NCI-H146 treated with DMSO at 0.1 percent for 48 hours (cell line): Measurements from ENCODE around the gene CISD1.
"Not testable (repeated sequence)": the region's sequence is repeated elsewhere in the genome, so short reads cannot be mapped to it uniquely, and the experiment has no call there.

ENCODE experiments used
- DNase-seq: peaks from one replicate; lab custom pipeline; 2025; ENCODE audit not compliant: unreplicated experiment; lab: John Stamatoyannopoulos, UW

Gene CISD1

GRCh38 chr10:58268946-58269781 lies at the start of gene CISD1:
Gene CISD1, plus strand, starts transcription at chr10:58269162. Its CDS starts 112 bp downstream, at chr10:58269274.
- DNase-seq, result peak; percentile 95

- no peak for DNase-seq
Measured at GRCh38 chr10:58219875-58220274, 49.1 kb upstream of the CISD1 start.

GRCh38 chr10:58220769-58221451 lies 48.1 kb upstream of the CISD1 start:
- no peak for DNase-seq

GRCh38 chr10:58225654-58226053 lies 43.3 kb upstream of the CISD1 start:
- DNase-seq, result no peak

- not testable (repeated sequence) for DNase-seq
Measured at GRCh38 chr10:58229856-58230255, 39.1 kb upstream of the CISD1 start.

GRCh38 chr10:58237014-58237834 lies 31.7 kb upstream of the CISD1 start:
- no peak for DNase-seq

- DNase-seq, result no peak
Measured at GRCh38 chr10:58239561-58240169, 29.3 kb upstream of the CISD1 start.

GRCh38 chr10:58240531-58240930 lies 28.4 kb upstream of the CISD1 start:
- no peak for DNase-seq

- DNase-seq, result no peak
Measured at GRCh38 chr10:58241346-58241745, 27.6 kb upstream of the CISD1 start.

- no peak for DNase-seq
Measured at GRCh38 chr10:58243269-58243668, 25.7 kb upstream of the CISD1 start.

- not testable (repeated sequence) for DNase-seq
Measured at GRCh38 chr10:58243801-58244200, 25.2 kb upstream of the CISD1 start.

GRCh38 chr10:58244242-58244641 lies 24.7 kb upstream of the CISD1 start:
- not testable (repeated sequence) for DNase-seq

- DNase-seq, result not testable (repeated sequence)
Measured at GRCh38 chr10:58244666-58245065, 24.3 kb upstream of the CISD1 start.

GRCh38 chr10:58253184-58253583 lies 15.8 kb upstream of the CISD1 start:
- DNase-seq, result no peak

GRCh38 chr10:58254644-58255043 lies 14.3 kb upstream of the CISD1 start:
- DNase-seq, result no peak

GRCh38 chr10:58256013-58256780 lies 12.8 kb upstream of the CISD1 start:
- not testable (repeated sequence) for DNase-seq

- no peak for DNase-seq
Measured at GRCh38 chr10:58258977-58259692, 9.8 kb upstream of the CISD1 start.

GRCh38 chr10:58260334-58260733 lies 8.6 kb upstream of the CISD1 start:
- no peak for DNase-seq

- no peak for DNase-seq
Measured at GRCh38 chr10:58262766-58263165, 6.2 kb upstream of the CISD1 start.

- peak; percentile 40 for DNase-seq
Measured at GRCh38 chr10:58264780-58265179, 4.2 kb upstream of the CISD1 start.
